ENCODE data around the gene GON4L.
"Not testable (repeated sequence)": the region's sequence is repeated elsewhere in the genome, so short reads cannot be mapped to it uniquely, and the experiment has no call there.

Gene GON4L

DNA sequence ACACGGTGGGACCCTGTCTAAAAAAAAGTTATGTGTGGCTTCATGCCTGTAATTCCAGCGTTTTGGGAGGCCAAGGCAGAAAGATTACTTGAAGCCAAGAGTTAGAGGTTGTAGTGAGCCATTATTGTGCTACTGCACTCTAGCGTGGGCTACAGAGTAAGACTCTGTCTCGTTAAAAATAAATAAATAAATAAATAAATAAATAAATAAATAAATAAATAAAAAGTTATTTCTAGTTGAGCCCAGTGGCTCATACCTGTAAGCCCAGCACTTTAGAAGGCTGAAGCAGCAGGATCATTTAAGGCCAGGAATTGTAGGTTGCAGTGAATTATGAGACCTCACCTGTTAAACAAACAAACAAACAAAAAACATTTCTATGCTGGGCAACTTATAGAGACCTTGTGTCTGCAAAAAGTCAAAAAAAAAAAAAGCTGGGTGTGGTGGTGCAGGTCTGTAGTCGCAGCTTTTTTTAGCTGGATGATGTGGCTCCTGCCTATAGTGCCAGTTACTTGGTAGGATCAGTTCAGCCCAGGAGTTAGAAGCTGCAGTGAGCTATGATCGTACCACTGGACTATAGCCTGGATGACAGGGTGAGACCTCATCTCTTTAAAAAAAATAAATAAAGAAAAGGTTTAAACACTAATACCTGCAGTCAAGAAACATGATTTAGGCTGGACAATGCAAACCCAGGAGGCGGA lies 25.6 kb downstream of the GON4L start:
- DNase-seq (ENCODE audit: low spot score): no peak

DNA sequence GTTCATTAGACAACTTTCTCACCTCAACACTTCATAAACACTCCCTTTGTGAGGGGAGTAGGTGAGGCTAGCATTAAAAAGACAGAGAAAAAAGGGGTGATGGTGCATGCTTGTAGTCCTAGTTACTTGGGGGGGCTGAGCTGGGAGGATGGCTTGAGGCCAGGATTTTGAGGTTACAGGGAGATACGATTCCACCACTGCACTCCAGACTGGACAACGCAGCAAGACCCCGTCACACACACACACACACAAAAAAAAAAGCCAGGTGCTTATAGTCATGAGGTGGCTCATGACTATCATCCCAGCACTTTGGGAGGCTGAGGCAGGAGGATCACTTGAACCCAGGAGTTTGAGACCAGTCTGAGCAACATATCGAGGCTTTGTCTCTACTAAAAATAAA lies 29.6 kb downstream of the GON4L start:
- no peak for DNase-seq (ENCODE audit: low spot score)

DNA sequence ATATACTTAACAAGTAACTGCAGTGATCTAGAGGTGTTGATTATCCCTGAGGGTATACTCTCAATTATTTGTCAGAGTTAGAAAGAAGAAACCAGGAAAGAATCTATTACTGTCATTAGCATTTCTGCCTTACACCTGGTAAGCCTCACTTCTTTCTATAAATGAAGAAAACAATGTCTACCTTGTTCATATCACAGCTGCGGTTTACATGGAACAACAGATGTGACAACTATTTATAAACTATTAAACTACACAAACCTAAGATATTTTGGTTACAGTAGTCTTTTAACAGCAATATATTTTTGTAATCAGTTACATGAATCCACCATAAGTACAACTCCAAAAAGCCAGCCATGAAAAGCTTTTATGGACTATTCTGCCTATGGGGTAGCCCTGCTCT lies 40.7 kb downstream of the GON4L start:
- DNase-seq (ENCODE audit: low spot score): no peak

DNA sequence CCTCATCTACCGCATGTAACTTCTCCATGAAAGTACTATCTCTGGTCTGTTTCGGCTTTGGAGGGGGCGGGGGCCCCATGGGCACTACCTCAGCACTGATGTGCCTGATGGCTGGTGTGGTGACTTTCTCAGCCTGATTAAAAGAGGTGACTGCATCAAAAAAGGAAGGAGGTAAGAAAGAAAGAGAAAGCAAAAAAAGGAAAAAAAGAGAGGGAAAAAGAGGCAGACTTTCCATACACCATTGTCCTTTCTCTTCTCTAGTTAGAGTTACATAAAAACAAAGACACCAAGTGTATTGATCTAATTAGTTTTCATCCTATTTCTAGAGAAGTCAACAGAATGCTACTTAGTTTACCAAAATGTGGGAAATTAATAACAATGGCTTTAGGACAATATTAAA lies 43.3 kb downstream of the GON4L start:
- DNase-seq (ENCODE audit: low spot score): no peak

DNA sequence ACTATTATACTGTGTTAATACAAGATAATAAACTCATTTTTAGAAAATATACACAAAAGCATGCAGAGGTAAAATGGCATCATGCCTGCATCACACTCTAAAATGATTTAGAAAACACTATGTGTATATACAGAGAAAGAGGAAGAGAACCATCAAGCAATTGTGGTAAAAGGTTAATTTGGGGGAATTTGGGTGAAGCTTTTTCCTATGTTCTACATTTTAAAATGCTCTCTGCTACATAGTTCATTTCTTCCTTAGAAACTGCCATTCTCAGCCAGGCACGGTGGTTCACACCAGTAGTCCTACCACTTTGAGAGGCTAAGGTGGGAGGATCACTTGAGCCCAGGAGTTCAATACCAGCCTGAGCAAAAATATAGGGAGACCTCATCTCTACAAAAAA lies 44.1 kb downstream of the GON4L start:
- DNase-seq (ENCODE audit: low spot score): no peak

DNA sequence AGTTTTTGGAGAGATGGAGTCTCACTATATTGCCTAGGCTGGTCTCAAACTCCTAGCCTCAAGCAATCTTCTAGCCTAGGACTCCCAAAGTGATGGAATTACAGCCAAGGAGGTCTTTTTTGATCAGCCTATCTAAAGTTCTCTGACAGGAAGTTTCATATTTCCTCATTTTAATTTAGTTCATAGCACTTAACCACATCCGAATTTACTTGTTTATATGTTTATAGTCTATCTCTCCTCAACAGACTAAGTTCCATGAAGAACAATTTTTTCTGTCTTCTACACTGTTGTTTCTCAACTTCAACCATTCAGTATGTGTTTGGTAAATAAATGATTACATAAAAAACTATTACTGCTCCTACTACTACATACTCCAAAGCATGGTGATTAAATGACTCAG lies 47.9 kb downstream of the GON4L start:
- no peak for DNase-seq (ENCODE audit: low spot score)

DNA sequence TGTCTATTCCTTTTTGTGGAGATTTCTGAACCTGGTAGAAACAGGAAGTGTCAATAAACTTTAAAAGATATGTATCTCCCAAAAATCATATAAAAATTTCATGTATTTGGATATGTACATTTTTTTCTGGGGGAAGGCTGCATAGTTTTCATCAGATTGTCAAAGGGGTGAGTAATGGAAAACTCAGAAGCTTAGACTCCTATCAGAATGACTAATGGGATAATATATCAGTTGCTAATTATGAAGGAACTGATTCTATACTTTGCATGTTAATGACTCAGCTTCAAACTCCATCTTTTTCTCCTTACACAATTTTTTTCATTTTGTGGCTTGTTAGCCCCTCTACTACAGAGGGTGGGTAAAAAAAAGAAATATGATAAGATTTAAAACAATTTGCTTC lies 55.9 kb downstream of the GON4L start:
- peak; percentile 40 for DNase-seq (ENCODE audit: low spot score)

DNA sequence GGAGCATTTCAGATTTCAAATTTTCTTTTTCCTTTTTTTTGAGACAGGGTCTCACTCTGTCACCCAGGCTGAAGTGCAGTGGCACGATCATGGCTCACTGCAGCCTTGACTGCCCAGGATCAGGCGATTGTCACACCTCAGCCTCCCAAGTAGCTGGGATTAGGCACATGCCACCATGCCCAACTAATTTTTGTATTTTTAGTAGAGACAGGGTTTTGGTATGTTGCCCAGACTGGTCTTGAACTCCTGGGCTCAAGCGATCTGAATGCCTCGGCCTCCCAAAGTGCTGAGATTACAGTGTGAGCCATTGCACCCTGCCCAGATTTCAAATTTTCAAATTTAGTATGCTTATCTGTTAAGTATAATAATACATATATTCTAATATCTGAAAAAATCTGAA lies 61.4 kb downstream of the GON4L start:
- not testable (repeated sequence) for DNase-seq (ENCODE audit: low spot score)

DNA sequence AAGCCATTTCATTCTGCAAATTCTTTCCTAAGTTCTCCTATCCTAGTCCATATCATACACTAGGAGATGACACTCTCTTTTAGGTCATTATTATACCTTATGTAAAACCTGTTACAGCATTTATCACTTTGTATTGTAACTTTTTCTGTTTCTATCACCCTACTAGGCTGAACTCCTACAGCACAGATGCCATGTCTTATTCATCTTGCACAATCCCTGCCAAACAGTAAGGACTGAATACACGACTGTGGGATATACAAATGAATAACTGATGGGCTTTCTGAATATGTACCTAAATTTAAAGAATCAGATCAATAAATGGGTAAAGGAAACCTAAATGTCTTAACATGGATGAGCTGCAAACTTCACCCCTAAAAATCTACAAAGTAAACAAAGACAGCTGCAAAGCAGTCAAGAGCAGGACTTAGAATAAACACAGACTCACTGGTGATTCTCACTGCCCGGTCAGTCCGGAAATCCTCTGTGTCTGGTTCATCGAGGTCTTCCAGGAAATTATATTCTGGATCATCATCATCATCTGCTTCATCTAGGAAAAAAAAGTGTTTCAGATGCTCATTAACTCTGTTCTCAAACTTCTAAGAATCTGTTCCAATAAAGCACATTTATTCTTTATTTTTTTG lies 62.3 kb downstream of the GON4L start:
- DNase-seq (ENCODE audit: low spot score): no peak

DNA sequence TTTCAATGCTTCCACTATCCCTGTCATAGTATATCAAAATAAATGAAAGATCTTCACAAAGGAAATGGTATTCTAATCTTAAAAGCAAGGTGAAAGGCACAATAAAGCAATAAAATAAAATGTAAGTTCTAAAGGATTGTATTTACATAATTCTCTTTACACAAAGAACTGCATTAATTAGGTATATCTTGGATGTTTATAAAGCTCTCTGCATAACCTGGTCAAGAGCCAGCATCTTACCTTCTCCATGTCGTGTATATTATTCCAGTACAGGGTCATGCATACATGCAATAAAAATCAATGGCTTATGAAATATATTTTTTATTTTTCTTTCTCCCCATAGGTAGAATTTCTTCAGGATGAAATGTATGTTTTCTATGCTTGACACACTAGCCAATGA lies 63.8 kb downstream of the GON4L start:
- no peak for DNase-seq (ENCODE audit: low spot score)

DNA sequence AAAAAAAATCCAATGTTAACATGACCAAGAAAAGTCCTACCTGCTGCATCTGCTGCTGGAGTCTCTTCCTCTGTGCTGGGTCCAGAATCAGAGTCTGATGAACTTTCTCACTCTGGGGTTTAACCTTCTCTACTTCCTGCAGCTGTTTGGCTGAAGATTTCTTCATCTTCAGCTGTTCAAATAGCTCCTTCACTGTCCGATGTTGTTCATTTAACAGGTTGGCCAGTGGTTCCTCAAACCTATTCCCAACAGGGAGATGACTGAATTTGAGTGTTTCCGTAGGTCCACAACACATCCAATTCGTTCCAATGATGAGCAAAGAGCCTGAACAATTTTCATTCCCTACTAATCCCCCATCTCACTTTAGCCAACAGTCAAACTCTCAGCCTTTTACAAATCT lies 79.4 kb downstream of the GON4L start:
- DNase-seq (ENCODE audit: low spot score): no peak

DNA sequence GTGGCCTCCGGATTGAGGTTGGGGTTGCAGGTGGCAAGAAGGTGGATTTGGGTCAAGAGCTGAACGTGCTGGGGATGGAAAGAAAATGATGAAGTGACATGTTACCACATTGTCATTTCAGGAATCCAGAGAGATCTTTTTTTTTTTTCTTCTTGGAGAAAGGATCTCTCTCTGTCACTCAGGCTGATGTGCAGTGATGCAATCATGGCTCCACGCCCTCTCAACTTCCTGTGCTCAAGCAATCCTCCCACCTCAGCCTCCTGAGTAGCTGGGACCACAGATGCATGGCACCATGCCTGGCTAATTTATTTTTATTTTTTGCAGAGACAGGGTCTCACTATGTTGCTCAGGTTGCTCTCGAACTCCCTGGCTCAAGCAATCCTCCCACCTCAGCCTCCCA lies 80.6 kb downstream of the GON4L start:
- no peak for DNase-seq (ENCODE audit: low spot score)

DNA sequence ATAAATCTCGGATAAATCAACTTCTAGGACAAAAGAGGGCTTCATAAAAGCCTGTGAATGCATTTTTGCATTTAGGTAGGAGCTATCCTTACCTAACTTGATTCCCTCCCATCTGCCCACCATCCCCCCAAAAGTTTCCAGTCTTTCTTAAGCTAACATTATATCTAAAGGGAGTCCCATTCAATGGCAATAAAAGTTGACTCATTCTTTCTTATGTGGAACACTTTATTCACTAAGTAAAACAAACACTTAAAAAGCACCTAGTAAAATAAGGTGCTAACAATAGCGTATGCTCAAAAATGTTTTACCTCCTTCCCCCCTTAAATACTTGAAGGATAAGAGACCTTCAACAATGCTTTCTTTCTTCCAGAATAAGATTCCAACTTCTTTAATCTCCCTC lies 83.8 kb downstream of the GON4L start:
- no peak for DNase-seq (ENCODE audit: low spot score)

DNA sequence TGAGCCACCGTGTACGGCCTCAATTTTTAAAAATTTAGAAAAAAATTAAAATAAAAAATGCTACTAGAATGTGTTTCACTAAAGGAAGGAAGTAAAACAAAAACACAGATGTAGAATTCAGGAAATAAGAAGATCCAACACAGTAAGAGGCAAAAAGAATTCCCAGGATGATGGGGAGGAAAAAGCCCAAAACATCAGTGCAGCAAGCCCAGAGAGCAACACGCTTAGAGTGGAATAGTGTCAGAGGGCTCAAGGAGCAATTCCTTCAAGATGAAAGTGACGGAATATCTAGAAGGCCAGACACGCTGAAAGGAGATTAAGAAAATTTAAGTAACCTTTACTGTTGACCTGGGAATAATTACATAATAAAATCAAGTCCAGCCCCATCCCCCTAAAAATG lies 87.8 kb downstream of the GON4L start:
- no peak for DNase-seq (ENCODE audit: low spot score)

DNA sequence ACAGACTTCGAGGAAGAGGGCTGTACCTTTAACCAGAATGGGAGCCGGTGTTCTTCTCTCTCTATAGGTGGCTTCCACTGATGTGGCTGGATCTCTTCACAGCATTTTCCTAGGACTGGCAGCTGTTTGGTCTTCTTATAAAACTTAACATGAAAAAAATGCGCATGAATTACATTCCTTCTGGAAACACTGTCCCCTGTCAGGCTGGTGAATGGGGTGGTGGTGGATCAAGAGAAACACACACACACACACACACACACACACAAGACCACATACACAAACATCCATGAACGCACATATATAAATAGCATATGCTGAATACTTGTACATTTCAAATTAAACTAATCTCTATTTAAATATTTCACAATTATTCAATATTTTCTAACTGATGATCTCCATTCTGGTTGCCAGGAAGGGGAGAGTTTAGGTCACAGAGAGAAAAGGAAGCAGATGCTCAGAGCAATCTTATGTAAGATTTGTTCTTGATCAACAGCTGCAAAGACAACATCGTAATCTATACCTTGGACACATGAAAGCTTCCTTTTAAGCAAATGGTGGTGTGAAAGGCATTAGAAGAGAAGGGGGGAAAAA lies 89.5 kb downstream of the GON4L start:
- DNase-seq (ENCODE audit: low spot score): not testable (repeated sequence)

DNA sequence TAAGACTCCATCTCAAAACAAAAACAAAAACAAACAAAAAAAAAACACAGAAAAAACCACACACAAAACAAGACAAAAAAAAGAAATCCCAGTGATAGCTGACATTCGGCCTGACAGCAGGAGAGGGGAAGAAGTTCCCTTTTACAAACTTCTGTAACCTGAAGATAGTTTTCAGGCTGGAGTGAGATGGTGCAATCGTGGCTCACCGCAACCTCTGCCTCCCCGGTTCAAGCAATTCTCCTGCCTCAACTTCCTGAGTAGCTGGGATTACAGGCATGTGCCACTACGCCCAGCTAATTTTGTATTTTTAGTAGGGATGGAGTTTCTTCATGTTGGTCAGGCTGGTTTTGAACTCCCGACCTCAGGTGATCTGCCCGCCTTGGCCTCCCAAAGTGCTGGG lies 93.0 kb downstream of the GON4L start:
- DNase-seq (ENCODE audit: low spot score): not testable (repeated sequence)

DNA sequence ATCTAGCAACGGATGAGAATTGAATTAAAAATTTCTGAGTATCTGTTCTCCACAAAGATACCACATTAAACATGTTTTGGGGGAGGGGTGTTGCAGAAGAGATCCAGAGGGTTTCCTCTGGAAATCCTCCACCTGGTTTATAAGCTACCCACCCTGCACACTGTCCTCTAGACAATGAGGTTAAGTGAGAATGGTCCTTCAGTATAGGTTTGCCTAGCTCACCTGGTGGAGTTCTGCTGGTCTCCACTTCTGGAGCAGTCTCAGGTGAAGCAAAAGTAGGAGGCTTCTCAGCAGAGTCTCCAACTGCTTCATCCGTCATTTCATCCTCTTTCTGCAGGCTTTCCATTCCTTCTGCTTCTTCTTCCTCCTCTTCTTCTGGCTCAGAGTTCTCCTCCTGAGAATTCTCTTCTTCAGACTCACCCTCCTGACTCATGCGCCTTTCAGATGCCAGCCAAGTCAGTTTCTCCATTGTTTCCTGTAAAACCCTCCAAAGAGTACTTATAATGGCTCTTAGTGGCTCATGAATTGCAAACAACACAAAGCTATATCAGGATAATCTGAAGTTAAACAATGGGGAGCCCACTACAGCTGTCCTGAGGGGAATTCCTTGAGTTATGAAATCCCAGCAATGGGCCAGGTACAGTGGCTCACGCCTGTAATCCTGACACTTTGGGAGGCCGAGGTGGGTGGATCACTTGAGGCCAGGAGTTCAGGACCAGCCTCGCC lies 93.8 kb downstream of the GON4L start:
- DNase-seq (ENCODE audit: low spot score): not testable (repeated sequence)

DNA sequence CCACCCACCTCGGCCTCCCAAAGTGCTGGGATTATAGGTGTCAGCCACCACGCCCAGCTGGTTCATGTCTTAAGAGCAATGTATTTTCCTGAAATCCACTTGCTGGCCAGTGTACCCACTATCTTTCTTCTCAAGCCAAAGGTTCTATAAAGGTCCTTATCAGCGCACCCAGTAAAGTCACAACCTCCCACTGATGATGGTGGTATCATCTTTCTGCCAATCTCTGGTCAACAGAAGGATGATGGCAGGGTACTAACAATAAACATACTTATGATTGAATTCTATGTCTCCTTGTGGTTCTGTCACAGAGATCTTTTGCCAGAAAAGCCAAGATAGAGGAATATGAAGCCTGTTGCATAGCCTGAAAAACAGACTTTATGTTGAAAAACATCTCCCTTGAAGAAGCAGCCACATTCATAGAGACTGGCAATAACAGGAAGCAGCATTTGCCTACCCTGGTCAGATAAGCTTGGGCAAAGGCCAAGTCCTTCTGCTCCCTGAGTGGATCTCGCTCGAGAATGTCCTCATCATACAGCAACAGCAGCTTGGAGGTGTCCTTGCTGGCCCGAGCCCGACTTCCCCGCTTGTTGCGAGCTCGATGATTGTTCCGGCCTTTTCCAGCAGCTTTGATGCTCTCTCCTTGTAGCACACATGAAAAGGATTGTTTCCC lies 95.1 kb downstream of the GON4L start:
- no peak for DNase-seq (ENCODE audit: low spot score)

DNA sequence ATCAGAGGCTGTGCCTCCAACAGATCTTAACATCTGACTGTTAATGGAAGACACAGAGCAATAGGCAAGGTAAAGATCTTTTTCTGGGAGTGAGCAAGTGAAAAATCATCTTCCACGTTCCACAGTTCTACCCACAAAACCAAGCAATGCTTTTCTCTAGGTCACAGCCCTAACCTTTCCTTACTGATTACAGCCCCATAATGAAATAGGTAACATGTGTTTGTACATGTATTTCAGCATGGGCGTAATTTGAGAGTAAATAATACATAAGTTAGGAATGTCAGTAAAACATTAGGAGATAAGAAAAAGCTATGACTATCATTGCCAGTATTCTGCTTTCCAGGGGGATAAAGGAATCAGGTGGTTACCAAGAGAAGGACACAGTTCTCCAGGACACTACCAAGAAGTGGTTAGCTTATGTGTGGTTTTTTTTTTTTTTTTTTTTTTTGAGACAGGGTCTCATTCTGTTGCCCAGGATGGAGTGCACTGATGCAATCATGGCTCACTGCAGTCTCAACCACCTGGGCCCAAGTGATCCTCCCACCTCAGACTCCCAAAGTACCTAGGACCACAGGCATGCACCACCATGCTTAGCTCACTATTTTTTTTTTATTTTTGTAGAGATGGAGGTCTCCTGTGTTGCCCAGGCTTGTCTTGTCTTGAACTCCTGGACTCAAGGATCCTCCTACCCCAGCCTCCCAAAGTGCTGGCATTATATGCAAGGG lies 96.1 kb downstream of the GON4L start:
- no peak for DNase-seq (ENCODE audit: low spot score)

DNA sequence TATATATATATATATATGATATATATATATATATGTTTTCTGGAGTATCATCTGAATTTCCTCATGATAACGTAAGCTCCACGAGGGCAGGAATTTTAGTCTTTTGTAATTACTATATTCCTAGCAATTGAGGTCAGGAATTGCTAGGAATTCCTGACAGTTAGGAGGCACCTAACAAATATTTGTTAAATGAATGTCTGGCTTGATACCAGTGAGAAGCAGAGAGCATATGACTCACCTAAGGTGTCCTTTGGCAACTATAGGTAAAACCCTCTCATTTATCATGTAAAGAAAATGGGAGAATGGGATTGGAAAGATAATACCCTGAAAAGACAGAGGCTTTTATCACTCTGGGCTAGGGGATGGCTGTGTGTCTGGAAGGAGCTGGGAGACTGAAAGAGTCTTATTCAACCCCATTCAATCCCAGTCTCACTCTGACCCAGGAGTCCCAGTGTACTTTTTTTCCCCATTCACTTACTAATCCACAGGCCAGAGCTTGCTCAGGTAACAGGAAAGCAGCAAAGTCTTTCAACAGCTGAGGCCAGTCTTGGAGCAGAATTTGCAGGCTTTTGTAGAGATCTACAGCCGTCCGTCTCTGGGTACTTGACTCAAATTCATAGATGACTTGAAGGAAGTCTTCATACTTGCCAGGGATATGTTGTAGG lies 96.9 kb downstream of the GON4L start:
- no peak for DNase-seq (ENCODE audit: low spot score)

DNA sequence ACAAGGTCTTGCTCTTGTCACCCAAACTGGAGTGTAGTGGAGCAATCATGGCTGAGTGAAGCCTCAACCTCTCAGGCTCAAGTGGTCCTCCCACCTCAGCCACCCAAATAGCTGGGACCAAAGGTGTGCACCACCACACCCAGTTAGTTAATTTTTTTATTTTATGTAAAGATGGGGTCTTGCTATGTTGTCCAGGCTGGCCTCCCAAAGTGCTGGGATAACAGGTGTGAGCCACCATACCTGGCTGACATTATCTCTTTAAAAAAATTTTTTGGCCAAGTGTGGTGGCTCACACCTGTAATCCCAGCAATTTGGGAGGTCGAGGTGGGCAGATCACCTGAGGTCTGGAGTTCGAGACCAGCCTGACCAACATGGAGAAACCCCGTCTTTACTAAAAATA lies 98.0 kb downstream of the GON4L start:
- not testable (repeated sequence) for DNase-seq (ENCODE audit: low spot score)

Data from COLO829 (cell line).